Common myeloid progenitor, CD34-positive (primary cell): ENCODE measurements around the gene MACROD2.

ENCODE experiments used
- CTCF ChIA-PET: fragments of 350-600 bp; sonication (Branson Sonifier 250); formaldehyde crosslinking; loops from one replicate; lab custom pipeline; 2021; ENCODE audit warnings: antibody characterized with exemption; lab: Charles Lee
- POLR2A ChIA-PET: fragments of 350-600 bp; sonication (Branson Sonifier 250); formaldehyde crosslinking; loops from one replicate; lab custom pipeline; 2021; ENCODE audit warnings: antibody characterized with exemption; lab: Charles Lee
- DNase-seq, 3 donors: peaks; one replicate each; pipeline versions ENCODE4 v3.0.0 to v3.0.0-alpha.2; 2013
- H3K27ac ChIP-seq, 2 experiments: 1 replicate in 1 of 2; 2 replicates in 1 of 2; pipeline ENCODE4 v1.7.0; 2013; ENCODE audit warnings: inconsistent platforms in 2 of 2, low read length in 2 of 2, mild to moderate bottlenecking in 2 of 2, low read depth in 1 of 2, moderate library complexity in 1 of 2; ENCODE audit not compliant: severe bottlenecking in 2 of 2, insufficient read depth in 1 of 2, poor library complexity in 1 of 2
- H3K27me3 ChIP-seq, 5 experiments: replicated peaks in 2 of 5; 1 replicate in 3 of 5; 2 replicates in 2 of 5; pipeline versions ENCODE4 v1.6.1 to v1.7.0; 2013; ENCODE audit warnings: low read length in 4 of 5, mild to moderate bottlenecking in 2 of 5, moderate library complexity in 2 of 5, inconsistent platforms in 1 of 5; ENCODE audit not compliant: insufficient read depth in 5 of 5, control insufficient read depth in 4 of 5
- H3K36me3 ChIP-seq, 4 experiments: 1 replicate in 2 of 4; 2 replicates in 2 of 4; pipeline versions ENCODE4 v1.6.1 to v1.7.0; 2013; ENCODE audit warnings: low read length in 3 of 4, control low read depth in 1 of 4, mild to moderate bottlenecking in 1 of 4; ENCODE audit not compliant: control insufficient read depth in 4 of 4, insufficient read depth in 4 of 4
- H3K4me1 ChIP-seq, 4 experiments: 1 replicate in 3 of 4; 2 replicates in 1 of 4; pipeline versions ENCODE4 v1.6.1 to v1.7.1; 2013; ENCODE audit warnings: low read length in 3 of 4, mild to moderate bottlenecking in 3 of 4, control low read depth in 1 of 4, inconsistent platforms in 1 of 4, moderate library complexity in 1 of 4; ENCODE audit not compliant: control insufficient read depth in 4 of 4, insufficient read depth in 4 of 4; ENCODE audit errors: control extremely low read depth in 1 of 4
- H3K4me3 ChIP-seq, 7 experiments: 1 replicate in 4 of 7; 2 replicates in 3 of 7; pipeline versions ENCODE4 v1.5.1 to v1.7.0; 2013; ENCODE audit warnings: mild to moderate bottlenecking in 7 of 7, low read length in 6 of 7, moderate library complexity in 6 of 7, inconsistent platforms in 2 of 7, low read depth in 2 of 7, control low read depth in 1 of 7; ENCODE audit not compliant: insufficient read depth in 4 of 7, control insufficient read depth in 1 of 7; ENCODE audit errors: extremely low read depth in 1 of 7
- H3K9me3 ChIP-seq, 5 experiments: 1 replicate in 4 of 5; 2 replicates in 1 of 5; pipeline versions ENCODE4 v1.6.1 to v1.7.1; 2013; ENCODE audit warnings: low read length in 4 of 5, mild to moderate bottlenecking in 2 of 5, inconsistent platforms in 1 of 5, low read depth in 1 of 5, moderate library complexity in 1 of 5; ENCODE audit not compliant: control insufficient read depth in 4 of 5, insufficient read depth in 2 of 5; ENCODE audit errors: control extremely low read depth in 1 of 5
- WGBS: methylation state at CpG from one replicate; pipeline ENCODE4 v1.1.5; 2013; ENCODE audit not compliant: insufficient coverage; 5-methylcytosine and 5-hydroxymethylcytosine counted together

The MACROD2 gene

GRCh38 chr20:15099130-15099529, 1103.8 kb downstream of the MACROD2 start:
- Histone ChIP-seq H3K36me3 (no peaks in the 10 kb centered on the region), H3K4me3 (no peak overlapping the region), H3K27me3 (no peaks in the 10 kb centered on the region), H3K9me3 (no peaks in the 10 kb centered on the region), H3K27ac (no peak overlapping the region), H3K4me1 (no peaks in the 10 kb centered on the region)
- DNase-seq = no peak
- 100% methylated on average over 1 of the region's 1 CpG for WGBS
- ChIA-PET POLR2A (no interaction called here), CTCF (no interaction called here)

DNA sequence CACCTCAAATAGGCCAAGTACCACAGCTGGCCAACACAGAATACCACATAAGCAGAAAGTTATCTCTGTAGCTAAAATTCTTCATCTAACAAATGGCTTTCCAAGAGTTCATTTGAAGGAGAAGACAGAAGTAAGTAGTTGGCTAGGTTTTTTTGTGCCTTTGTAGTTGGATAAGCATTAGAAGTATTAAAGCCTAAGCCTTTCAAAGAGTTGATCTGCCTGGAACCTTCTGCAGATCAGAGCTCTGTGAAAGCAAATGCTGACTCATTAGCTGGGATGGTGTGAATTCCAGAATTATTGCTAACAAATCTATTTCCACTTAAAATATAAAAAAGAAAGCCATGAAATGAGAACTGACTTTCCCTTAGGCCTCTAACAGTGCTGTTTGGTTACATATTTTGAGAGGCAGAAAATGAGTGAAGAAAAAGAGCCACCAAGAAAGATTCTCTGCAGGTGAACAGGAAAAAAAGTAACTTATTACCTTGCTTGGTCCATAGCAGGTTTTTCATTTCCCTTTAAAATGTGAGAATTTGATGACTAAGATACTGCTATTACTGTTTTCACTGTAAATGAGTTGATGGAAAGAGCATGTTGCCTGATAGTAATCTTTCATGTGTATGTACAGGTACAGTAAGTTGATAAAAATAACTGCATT, 1105.3 kb downstream of the MACROD2 start:
- Histone ChIP-seq H3K4me3 (no peak overlapping the region), H3K27me3 (no peaks in the 10 kb centered on the region), H3K9me3 (no peaks in the 10 kb centered on the region), H3K27ac (no peak overlapping the region), H3K4me1 (no peaks in the 10 kb centered on the region), H3K36me3 (no peaks in the 10 kb centered on the region)
- CTCF ChIA-PET = no interaction called here
- no peak for DNase-seq
- POLR2A ChIA-PET = no interaction called here

DNA sequence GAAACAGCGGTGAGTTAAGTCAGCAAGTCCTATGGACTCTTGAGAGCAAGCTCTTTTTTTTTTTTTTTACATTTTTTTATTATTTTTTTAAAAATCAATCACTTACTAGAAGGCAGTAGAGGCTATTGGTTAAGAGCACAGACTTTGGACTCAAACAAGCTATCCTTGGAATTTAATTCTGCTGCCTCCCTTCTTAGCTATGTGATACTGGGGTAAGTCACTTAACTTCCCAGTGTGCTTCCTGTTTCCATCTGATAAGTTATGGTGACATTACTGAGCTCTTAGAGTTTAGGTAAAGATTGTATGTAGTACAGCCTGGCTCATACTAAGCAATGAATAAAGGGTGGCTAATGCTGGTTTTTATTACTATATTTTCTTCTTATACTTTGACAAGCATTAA, 1112.6 kb downstream of the MACROD2 start:
- Histone ChIP-seq H3K27ac (no peak overlapping the region), H3K36me3 (no peaks in the 10 kb centered on the region), H3K27me3 (no peaks in the 10 kb centered on the region), H3K4me3 (no peak overlapping the region), H3K9me3 (peaks cover 0 to 3% (median 0%) of the 10 kb centered on the region in 5 experiments), H3K4me1 (no peaks in the 10 kb centered on the region)
- ChIA-PET CTCF (interaction anchor here (0.7 kb wide), 1 partner anchor 76 kb away, joined by 4 read pairs; no protein-coding TSS in a partner anchor), POLR2A (interaction anchor here (0.6 kb wide), 1 partner anchor 62 kb away, joined by 3 read pairs; no protein-coding TSS in a partner anchor)
- DNase-seq = no peak
- 100% methylated on average over 1 of the region's 1 CpG for WGBS

DNA sequence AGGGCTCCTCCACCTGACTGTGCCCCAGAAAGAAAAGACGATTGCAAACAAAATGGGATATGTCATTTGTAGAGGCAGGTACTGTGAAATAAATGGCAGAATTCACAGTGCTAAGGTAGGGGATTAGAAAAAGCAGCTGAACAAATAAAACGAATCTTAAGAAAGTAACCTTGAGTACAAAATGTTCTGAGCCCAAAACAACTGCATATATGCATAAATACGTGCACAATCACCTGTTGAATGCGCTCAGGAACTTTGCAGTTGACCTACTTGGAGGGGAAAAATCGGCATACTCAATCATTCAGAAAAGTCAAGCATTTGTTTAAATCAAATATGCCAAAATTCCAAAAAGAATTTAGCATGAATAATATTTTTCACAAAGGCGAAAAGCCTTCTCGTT, 1114.2 kb downstream of the MACROD2 start:
- 97% methylated on average over 7 of the region's 7 CpGs for WGBS
- H3K4me1 ChIP-seq = no peaks in the 10 kb centered on the region
- H3K27me3 ChIP-seq = no peaks in the 10 kb centered on the region
- peaks cover 0 to 3% (median 0%) of the 10 kb centered on the region in 5 experiments for H3K9me3 ChIP-seq
- no peak overlapping the region for H3K4me3 ChIP-seq
- DNase-seq = no peak
- no peak overlapping the region for H3K27ac ChIP-seq
- H3K36me3 ChIP-seq = no peaks in the 10 kb centered on the region
- POLR2A ChIA-PET = no interaction called here
- CTCF ChIA-PET = no interaction called here

DNA sequence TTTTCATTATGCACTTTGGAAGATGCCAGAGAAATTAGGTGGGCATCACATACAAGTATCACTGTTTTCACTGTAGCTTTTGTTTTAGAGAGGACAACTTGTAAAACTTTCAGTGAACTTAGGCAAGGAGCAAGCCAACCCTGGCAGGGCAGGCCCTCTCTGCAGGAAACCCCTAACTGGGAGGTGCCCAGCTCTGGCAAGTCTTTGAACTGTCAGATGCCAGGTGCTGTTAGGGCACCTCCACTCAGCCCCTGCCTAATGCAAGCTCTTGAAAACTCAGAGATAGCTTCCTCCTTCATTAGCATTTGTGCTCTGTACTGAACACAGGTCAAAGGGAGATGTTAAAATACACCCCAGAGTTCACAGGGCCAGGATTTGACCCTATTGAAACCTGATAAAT, 1116.3 kb downstream of the MACROD2 start:
- Histone ChIP-seq H3K4me1 (no peaks in the 10 kb centered on the region), H3K27ac (no peak overlapping the region), H3K36me3 (no peaks in the 10 kb centered on the region), H3K4me3 (no peak overlapping the region), H3K9me3 (peaks cover 0 to 3% (median 0%) of the 10 kb centered on the region in 5 experiments), H3K27me3 (no peaks in the 10 kb centered on the region)
- POLR2A ChIA-PET = no interaction called here
- peak in 1 of 3 donors; percentile 8 for DNase-seq
- CTCF ChIA-PET = no interaction called here

GRCh38 chr20:15113144-15113773, 1117.9 kb downstream of the MACROD2 start:
- no peak for DNase-seq
- Histone ChIP-seq H3K4me1 (no peaks in the 10 kb centered on the region), H3K27me3 (no peaks in the 10 kb centered on the region), H3K36me3 (no peaks in the 10 kb centered on the region), H3K9me3 (no peaks in the 10 kb centered on the region), H3K27ac (no peak overlapping the region), H3K4me3 (no peak overlapping the region)
- CTCF ChIA-PET = no interaction called here
- POLR2A ChIA-PET = interaction anchor here (0.6 kb wide), 1 partner anchor 137 kb away, joined by 3 read pairs; no protein-coding TSS in a partner anchor
- WGBS = no CpG with 5 or more reads among the region's 1 CpG

- Histone ChIP-seq H3K27ac (no peak overlapping the region), H3K9me3 (no peaks in the 10 kb centered on the region), H3K36me3 (no peaks in the 10 kb centered on the region), H3K4me1 (no peaks in the 10 kb centered on the region), H3K27me3 (no peaks in the 10 kb centered on the region), H3K4me3 (no peak overlapping the region)
- 100% methylated on average over 1 of the region's 4 CpGs for WGBS
- POLR2A ChIA-PET = no interaction called here
- CTCF ChIA-PET = interaction anchor here (1.1 kb wide), 1 partner anchor 15 kb away, joined by 3 read pairs; no protein-coding TSS in a partner anchor
- DNase-seq = no peak
These were observed 1124.7 kb downstream of the MACROD2 start for GRCh38 chr20:15119852-15120487.
